Measurements from ENCODE around the gene MYRIP.

The MYRIP gene

GRCh38 chr3:40287248-40287647, 477.8 kb downstream of the MYRIP start:
- DNase-seq (ENCODE audit: low spot score) = no peak

GRCh38 chr3:40290396-40290795, 481.0 kb downstream of the MYRIP start:
- no peak for DNase-seq (ENCODE audit: low spot score)

- no peak for DNase-seq (ENCODE audit: low spot score)
Measured at GRCh38 chr3:40291471-40291870, 482.1 kb downstream of the MYRIP start.

- no peak for DNase-seq (ENCODE audit: low spot score)
Measured at GRCh38 chr3:40292637-40293349, 483.4 kb downstream of the MYRIP start.

GRCh38 chr3:40294434-40294833, 485.0 kb downstream of the MYRIP start:
- no peak for DNase-seq (ENCODE audit: low spot score)

- DNase-seq (ENCODE audit: low spot score) = no peak
Measured at GRCh38 chr3:40298075-40298474, 488.7 kb downstream of the MYRIP start.

GRCh38 chr3:40299130-40299720, 489.8 kb downstream of the MYRIP start:
- DNase-seq (ENCODE audit: low spot score) = no peak

- no peak for DNase-seq (ENCODE audit: low spot score)
Measured at GRCh38 chr3:40299721-40300335, 490.4 kb downstream of the MYRIP start.

- DNase-seq (ENCODE audit: low spot score) = no peak
Measured at GRCh38 chr3:40302784-40303183, 493.4 kb downstream of the MYRIP start.

- no peak for DNase-seq (ENCODE audit: low spot score)
Measured at GRCh38 chr3:40304352-40304751, 494.9 kb downstream of the MYRIP start.

GRCh38 chr3:40306336-40306735, 496.9 kb downstream of the MYRIP start:
- no peak for DNase-seq (ENCODE audit: low spot score)

GRCh38 chr3:40307176-40307575, 497.8 kb downstream of the MYRIP start:
- no peak for DNase-seq (ENCODE audit: low spot score)

GRCh38 chr3:40308725-40309417, 499.5 kb downstream of the MYRIP start:
- DNase-seq (ENCODE audit: low spot score) = no peak

- DNase-seq (ENCODE audit: low spot score) = peak; percentile 98
Measured at GRCh38 chr3:40309418-40309924, 500.1 kb downstream of the MYRIP start, which contains the start of gene EIF1B. EIF1B (plus strand) TSS chr3:40309707; CDS start chr3:40309942, 235 bp downstream.
